HG03565 (cell line): ENCODE measurements around the gene AFF3.

Experiments used
- ATAC-seq: cut with Tn5 transposase; IDR thresholded peaks from one replicate; pipeline ENCODE4 v1.9.1; 2021; ENCODE audit warnings: mild to moderate bottlenecking, moderate library complexity; ENCODE audit not compliant: unreplicated experiment

The AFF3 gene

GRCh38 chr2:99836690-99837605 is 305.4 kb downstream of the AFF3 start:
- no peak for ATAC-seq

GRCh38 chr2:99834426-99834825 is 308.0 kb downstream of the AFF3 start:
- ATAC-seq: no peak

DNA sequence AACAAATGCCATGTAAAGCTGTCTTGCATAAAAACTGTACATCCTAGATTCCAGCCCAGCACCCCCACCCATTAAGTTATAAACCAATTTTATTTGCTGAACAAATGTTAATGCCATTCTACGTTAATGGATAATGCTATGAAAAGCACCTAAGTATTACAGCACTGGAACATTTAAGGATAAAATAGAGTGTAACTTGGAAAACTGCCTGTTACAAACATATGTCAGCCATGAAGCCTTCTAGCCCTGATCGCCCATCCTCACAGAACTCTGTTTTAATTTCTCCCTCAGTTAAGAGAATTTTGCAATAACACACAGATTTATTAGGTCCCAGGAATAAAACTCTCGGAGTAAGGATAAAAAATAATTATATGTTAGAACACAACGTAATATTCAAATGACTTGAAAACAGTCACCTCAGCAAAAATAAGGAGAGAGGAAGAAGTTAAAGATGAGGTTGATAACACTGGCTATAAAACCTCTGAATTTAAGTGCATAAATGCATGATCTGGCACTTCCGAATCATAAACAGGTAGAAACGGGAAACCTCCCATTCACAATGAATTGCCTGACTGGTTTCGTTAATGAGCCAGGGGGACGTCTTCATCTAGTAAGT is 308.7 kb downstream of the AFF3 start:
- no peak for ATAC-seq

DNA sequence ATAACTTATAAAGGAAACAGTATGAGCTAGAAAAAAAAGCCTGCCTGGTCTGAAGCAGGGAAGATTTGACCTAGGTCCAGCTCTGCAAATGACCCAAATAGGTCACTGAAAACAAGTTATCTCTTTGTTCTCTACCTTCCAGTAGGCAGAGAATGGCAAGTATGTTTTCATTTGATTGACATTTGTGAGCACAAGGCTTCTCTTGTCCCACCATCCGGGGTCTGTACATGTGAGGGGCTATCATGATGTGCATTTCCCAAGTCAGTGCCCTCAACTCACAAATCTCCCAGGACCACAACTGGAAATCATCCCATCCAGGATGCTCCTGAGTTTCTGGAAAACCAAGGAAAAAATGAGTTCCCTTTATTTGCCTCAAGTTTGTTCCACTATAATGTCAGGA is 309.5 kb downstream of the AFF3 start:
- ATAC-seq: no peak

- ATAC-seq: no peak
Measured at GRCh38 chr2:99831772-99832171, 310.6 kb downstream of the AFF3 start.

- ATAC-seq: no peak
Measured at GRCh38 chr2:99827296-99827999, 314.9 kb downstream of the AFF3 start.

GRCh38 chr2:99825630-99826029 is 316.8 kb downstream of the AFF3 start:
- ATAC-seq: no peak

GRCh38 chr2:99824758-99825157 is 317.6 kb downstream of the AFF3 start:
- no peak for ATAC-seq

DNA sequence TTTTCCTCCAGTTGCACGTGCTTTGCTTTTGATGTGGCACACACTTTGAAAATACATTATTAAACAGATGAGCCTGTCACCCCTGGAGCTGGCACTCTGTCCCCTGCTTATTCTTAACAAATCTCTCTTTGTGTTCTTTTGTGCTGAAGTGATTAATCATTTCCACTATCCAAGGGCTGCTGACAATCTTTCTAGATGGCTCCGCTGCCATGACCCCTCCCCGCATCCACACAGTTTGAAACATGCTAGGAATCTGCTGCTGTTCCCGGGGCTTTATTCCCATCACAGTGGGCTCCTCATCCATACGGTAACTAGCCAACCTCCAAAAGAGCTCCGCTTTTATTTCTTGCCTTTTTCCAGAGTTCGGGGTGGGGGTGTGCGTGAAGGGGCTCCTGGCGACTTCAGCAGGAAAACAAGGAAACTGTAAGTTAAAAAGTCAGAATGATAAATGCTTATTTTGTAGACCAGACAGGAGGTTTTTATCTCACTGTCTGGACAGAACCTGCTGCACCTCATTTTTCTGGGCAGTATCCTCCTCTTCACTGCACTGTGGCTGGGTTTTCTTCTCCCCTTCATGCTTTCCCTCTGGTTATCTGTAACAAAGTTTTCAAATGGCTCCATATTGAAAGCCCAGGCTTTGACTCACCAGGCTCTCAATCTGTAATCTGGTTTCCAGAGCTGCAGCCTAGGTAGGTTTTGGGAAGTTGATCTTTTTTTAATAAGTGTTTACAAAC is 319.7 kb downstream of the AFF3 start:
- no peak for ATAC-seq

- ATAC-seq: no peak
Measured at GRCh38 chr2:99821984-99822383, 320.4 kb downstream of the AFF3 start.

DNA sequence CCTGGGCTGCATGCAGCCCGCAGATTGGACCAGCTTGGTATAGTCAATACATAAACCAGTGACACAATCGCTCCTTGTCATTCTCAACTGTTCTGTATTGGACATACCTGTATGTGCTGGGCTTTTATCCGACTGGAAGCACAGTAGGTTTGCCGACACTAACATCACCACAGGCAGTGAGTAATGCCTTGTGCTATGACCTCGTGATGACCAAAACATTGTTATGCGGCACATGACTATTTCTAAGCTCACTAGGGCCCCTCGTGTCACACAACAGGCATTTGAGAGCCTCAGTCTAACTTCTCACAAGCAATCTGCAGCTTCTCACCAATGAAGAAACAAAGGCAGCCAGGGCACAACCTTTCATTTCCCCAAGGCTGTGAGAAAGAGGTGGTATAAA is 320.8 kb downstream of the AFF3 start:
- ATAC-seq: no peak

GRCh38 chr2:99821039-99821438 is 321.4 kb downstream of the AFF3 start:
- no peak for ATAC-seq

- no peak for ATAC-seq
Measured at GRCh38 chr2:99819766-99820165, 322.6 kb downstream of the AFF3 start.

DNA sequence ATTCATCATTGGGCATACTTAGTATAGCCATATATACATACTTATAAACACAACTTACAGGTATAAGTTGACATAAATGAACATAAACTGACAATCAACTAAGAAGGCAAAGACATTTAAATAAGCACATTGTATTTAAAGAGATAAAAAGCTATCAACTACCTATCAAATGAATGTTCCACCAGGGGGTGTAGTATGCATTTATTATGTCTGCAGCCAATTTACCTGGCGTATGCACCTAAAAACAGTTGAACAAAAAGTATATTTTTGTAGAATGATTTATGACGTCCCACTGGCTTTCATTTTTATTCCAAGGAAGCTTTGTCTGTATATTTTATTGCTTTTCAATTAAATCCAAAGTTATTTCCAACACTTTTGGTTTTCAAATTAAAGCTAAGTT is 323.5 kb downstream of the AFF3 start:
- ATAC-seq: no peak

DNA sequence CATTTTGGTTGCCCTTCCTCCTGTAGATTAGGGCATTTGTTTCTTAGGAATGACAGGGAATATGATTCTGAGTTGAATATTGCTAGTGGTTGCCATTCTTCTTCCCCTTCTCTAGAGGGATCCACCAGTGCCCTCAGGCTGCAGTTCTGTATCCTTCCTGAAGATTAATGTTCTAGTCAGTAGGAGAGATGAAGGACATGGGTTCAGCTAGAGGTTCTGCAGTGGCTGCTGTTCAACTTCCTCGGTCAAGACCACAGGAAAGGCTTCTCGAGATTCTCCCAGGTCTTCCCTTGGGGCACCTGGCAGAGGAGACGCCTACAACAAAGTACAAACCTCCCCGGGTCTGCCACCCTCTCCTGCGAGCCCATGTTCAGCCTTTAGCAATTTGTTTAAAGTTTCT is 325.5 kb downstream of the AFF3 start:
- no peak for ATAC-seq

GRCh38 chr2:99812426-99812825 is 330.0 kb downstream of the AFF3 start:
- no peak for ATAC-seq

DNA sequence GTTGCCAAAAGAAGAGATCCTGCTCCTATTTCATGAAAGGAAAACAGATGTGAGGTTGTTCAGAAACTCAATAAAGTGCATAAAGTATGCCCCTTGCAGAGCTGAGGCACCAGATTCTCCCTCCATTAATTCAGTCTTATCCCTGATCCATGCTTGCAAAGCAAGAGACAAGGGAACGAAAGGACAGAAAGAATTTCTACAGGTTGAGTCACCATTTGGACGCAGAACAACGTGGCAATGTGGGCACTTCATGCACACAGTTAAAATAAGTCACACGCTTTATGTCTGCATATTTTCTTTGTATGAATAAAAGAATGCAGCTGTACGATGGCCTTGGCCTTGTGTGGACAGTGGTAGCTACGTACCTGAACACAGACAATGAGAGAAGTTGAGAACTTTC is 330.8 kb downstream of the AFF3 start:
- no peak for ATAC-seq

DNA sequence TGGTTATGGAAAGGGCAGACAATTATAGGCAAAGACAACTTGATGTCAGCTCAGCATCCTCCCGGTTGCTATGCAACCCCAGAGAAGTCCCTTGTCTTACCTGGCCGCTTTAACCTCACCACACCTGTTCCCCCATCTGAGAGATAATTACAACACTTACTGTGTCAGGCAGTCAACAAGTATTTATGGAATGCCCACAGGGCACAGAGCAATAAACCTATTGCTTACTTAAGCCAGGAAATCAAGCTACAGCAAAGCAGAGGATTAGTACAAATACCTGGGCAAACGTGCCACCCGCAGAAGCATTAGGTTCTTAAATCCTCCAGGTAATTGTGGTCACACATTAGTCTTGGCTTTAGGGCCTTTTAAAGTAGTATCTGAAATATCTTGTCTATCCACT is 332.2 kb downstream of the AFF3 start:
- no peak for ATAC-seq

DNA sequence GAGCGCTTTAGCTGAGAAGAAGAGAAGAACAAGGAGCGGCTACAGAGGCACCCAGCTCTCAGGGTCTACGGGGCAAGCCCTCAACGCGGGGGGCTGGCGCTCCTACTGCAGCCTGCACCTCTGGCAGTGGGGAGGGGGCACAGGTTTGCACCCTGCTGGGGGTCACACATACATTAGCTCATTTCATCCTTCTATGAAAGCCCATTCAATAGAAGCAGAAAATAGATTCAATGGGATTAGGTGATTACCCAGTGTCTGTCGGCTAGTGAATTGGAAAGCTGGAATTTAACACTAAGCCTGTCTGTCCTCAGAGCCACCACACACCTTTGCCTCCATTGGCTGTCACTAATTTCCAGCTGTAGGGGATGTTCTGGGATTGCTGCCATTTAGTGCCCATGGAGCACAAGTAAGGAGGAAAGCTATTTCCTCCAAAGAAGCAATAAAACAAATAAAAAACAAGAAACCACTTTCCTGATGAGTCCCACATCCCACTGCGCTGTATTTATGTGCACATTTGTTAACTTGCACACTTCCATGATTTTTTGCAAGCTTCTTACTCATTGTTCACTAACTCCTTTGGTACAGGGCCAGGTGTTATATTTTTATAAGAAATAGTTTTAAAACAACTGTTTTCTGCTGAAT is 333.0 kb downstream of the AFF3 start:
- no peak for ATAC-seq

- ATAC-seq: no peak
Measured at GRCh38 chr2:99808361-99809200, 333.8 kb downstream of the AFF3 start.
